SK-N-SH (cell line): Measurements from ENCODE around the gene C6. TPM values are rescaled to one million over a fixed set of nuclear protein-coding genes. Genes with fewer than 3 reads are reported as not detected.
"Not testable (repeated sequence)": the region's sequence is repeated elsewhere in the genome, so short reads cannot be mapped to it uniquely, and the experiment has no call there.

Source experiments
- CTCF ChIA-PET: fragments of 300-600, 350-600 bp; formaldehyde crosslinking; extraction: SDS; loops from one replicate; lab custom pipeline; 2021; lab: Yijun Ruan, JAX
- POLR2A ChIA-PET: fragments of 350-600 bp; sonication (Branson Sonifier 250); formaldehyde crosslinking; extraction: SDS; loops from one replicate; lab custom pipeline; 2020; ENCODE audit warnings: antibody characterized with exemption, inconsistent platforms; lab: Yijun Ruan, JAX
- DNase-seq: peaks from one replicate; pipeline ENCODE4 v3.0.0; 2012
- H2AFZ ChIP-seq: fragments of 200-600 bp; sonication (generic); 2 replicates; pipeline ENCODE4 v1.8.1; 2016; ENCODE audit warnings: antibody characterized with exemption, mild to moderate bottlenecking, low read depth
- H3F3A ChIP-seq: fragments of 200-600 bp; sonication (generic); replicated peaks from 2 replicates; pipeline ENCODE3; 2016; ENCODE audit warnings: antibody characterized with exemption, mild to moderate bottlenecking; ENCODE audit not compliant: insufficient read depth
- H3K27ac ChIP-seq, 2 experiments: fragments of 200-500 bp in 1 of 2; fragments of 200-600 bp in 1 of 2; sonication (Bioruptor generic) in 1 of 2; sonication (generic), shearing (Covaris generic) in 1 of 2; 2 replicates each; pipeline versions ENCODE4 v1.5.1 to v1.6.1; 2014 to 2016; ENCODE audit warnings: low read depth in 2 of 2, inconsistent platforms in 1 of 2, low read length in 1 of 2, mild to moderate bottlenecking in 1 of 2, mixed read lengths in 1 of 2
- H3K27me3 ChIP-seq: fragments of 200-600 bp; sonication (generic), shearing (Covaris generic); 2 replicates; pipeline ENCODE4 v1.6.1; 2016; ENCODE audit warnings: mixed run types; ENCODE audit not compliant: insufficient read depth
- H3K36me3 ChIP-seq, 2 experiments: fragments of 200-500 bp in 1 of 2; fragments of 200-600 bp in 1 of 2; sonication (Bioruptor generic) in 1 of 2; sonication (generic) in 1 of 2; replicated peaks in 1 of 2; 2 replicates each; pipeline versions ENCODE3 to v1.5.1; 2014 to 2016; ENCODE audit warnings: low read length in 1 of 2, mild to moderate bottlenecking in 1 of 2; ENCODE audit not compliant: insufficient read depth in 2 of 2, control insufficient read depth in 1 of 2
- H3K4me1 ChIP-seq, 2 experiments: fragments of 200-500 bp in 1 of 2; fragments of 200-600 bp in 1 of 2; sonication (Bioruptor generic) in 1 of 2; sonication (generic), shearing (Covaris generic) in 1 of 2; 2 replicates each; pipeline versions ENCODE4 v1.5.1 to v1.6.1; 2014 to 2016; ENCODE audit warnings: low read depth in 1 of 2, low read length in 1 of 2, mixed run types in 1 of 2; ENCODE audit not compliant: insufficient read depth in 2 of 2, control insufficient read depth in 1 of 2
- H3K4me2 ChIP-seq: fragments of 200-600 bp; sonication (generic), shearing (Covaris generic); 2 replicates; pipeline ENCODE4 v1.6.1; 2017; ENCODE audit warnings: mixed run types
- H3K4me3 ChIP-seq, 2 experiments: fragments of 200-500 bp in 1 of 2; fragments of 200-600 bp in 1 of 2; sonication (Bioruptor generic) in 1 of 2; sonication (generic), shearing (Covaris generic) in 1 of 2; 2 replicates each; pipeline versions ENCODE4 v1.5.1 to v1.8.1; 2014 to 2016; ENCODE audit warnings: low read depth in 2 of 2, inconsistent platforms in 1 of 2, low read length in 1 of 2, mild to moderate bottlenecking in 1 of 2, mixed read lengths in 1 of 2, moderate library complexity in 1 of 2
- H3K79me2 ChIP-seq: fragments of 200-600 bp; sonication (generic); 2 replicates; pipeline ENCODE4 v1.8.1; 2017; ENCODE audit warnings: mild to moderate bottlenecking; ENCODE audit not compliant: insufficient read depth
- H3K9ac ChIP-seq: fragments of 200-600 bp; sonication (generic); 2 replicates; pipeline ENCODE4 v1.6.1; 2017; ENCODE audit warnings: mixed run types
- H3K9me2 ChIP-seq: fragments of 200-600 bp; sonication (generic); 2 replicates; pipeline ENCODE4 v1.6.1; 2017; ENCODE audit warnings: mixed run types
- H3K9me3 ChIP-seq: fragments of 200-600 bp; sonication (generic); 2 replicates; pipeline ENCODE4 v1.6.1; 2017; ENCODE audit warnings: mixed run types, mild to moderate bottlenecking, moderate library complexity
- H4K20me1 ChIP-seq: fragments of 200-600 bp; sonication (generic); 2 replicates; pipeline ENCODE4 v1.6.1; 2017; ENCODE audit warnings: mild to moderate bottlenecking, mixed run types; ENCODE audit not compliant: insufficient read depth
- CHD2 ChIP-seq: fragments of 150-350 bp; IDR thresholded peaks from 2 replicates; pipeline ENCODE4 v1.6.1; 2018; ENCODE audit warnings: low read length; ENCODE audit not compliant: partially characterized antibody
- EP300 ChIP-seq, 2 experiments: IDR thresholded peaks; 2 replicates each; pipeline versions ENCODE4 v1.4.0 to v1.6.1; 2012; ENCODE audit warnings: borderline replicate concordance in 1 of 2, low read depth in 1 of 2, low read length in 1 of 2
- EZH2phosphoT487 ChIP-seq: fragments of 200-600 bp; sonication (generic); IDR thresholded peaks from 2 replicates; pipeline ENCODE4 v1.6.1; 2017; ENCODE audit warnings: low read depth, mixed run types, mild to moderate bottlenecking, antibody characterized with exemption, moderate library complexity, borderline replicate concordance
- FOXM1 ChIP-seq: IDR thresholded peaks from 2 replicates; pipeline ENCODE4 v1.4.0; 2012; ENCODE audit warnings: low read depth, mild to moderate bottlenecking
- MEF2A ChIP-seq: IDR thresholded peaks from 2 replicates; pipeline ENCODE4 v1.4.0; 2012; ENCODE audit warnings: low read depth, borderline replicate concordance
- NRF1 ChIP-seq: IDR thresholded peaks from 2 replicates; pipeline ENCODE4 v1.6.1; 2012; ENCODE audit warnings: low read depth, mild to moderate bottlenecking, low read length
- RFX5 ChIP-seq: IDR thresholded peaks from 2 replicates; pipeline ENCODE4 v1.6.1; 2012; ENCODE audit warnings: mild to moderate bottlenecking, improper control_type of control experiment, low read length
- SIN3A ChIP-seq: IDR thresholded peaks from 2 replicates; pipeline ENCODE4 v1.6.1; 2012; ENCODE audit warnings: low read depth, mild to moderate bottlenecking, low read length, moderate library complexity, borderline replicate concordance
- WGBS: methylation state at CpG from one replicate; pipeline ENCODE4 v1.1.6; 2017; ENCODE audit warnings: low lambda C conversion rate; 5-methylcytosine and 5-hydroxymethylcytosine counted together
- polyA plus RNA-seq, 3 experiments: library from polyadenylated mRNA; depleted of rRNA; stranded (reverse); fragments of >200 nt; gene quantifications; 2 replicates each; pipeline ENCODE4 v1.2.3, GENCODE V29; 2012
- TF ChIP-seq, protein P1 (sequence below): IDR thresholded peaks from 2 replicates; pipeline ENCODE4 v1.4.0; 2012; ENCODE audit warnings: low read depth
- TF ChIP-seq, protein P2 (sequence below): IDR thresholded peaks from 2 replicates; pipeline ENCODE4 v1.4.0; 2012; ENCODE audit warnings: low read depth, borderline replicate concordance
- TF ChIP-seq, protein P3 (sequence below): fragments of 150-350 bp; IDR thresholded peaks from 2 replicates; pipeline ENCODE4 v1.6.1; 2016; ENCODE audit warnings: mild to moderate bottlenecking, low read depth, low read length

C6 gene
- polyA plus RNA-seq, 1 of the 3 experiments (the other 2 are of a cell fraction), result 0.08 TPM

DNA sequence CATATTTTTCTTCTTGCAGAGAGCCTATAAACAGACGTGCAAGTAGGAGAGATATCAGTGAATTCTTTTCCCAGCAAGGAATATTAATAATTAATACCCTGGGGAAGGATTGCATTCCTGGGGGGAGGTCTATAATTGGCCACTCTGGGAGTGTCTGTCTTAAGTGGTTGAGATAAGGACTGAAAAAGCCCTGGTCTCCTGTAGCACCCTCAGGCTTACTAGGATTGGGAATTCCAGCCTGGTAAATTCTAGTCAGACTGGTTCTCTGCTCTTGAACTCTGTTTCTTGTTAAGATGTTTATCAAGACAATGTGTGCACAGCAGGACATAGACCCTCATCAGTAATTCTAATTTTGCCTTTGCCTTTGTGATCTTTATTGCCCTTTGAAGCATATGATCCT is 16.9 kb upstream of the C6 start:
- 10% methylated on average over 1 of the region's 1 CpG for WGBS
- POLR2A ChIA-PET, H3F3A ChIP-seq, H3K79me2 ChIP-seq, H3K9ac ChIP-seq, H3K4me3 ChIP-seq, H2AFZ ChIP-seq, H3K4me2 ChIP-seq, H3K27me3 ChIP-seq, H3K9me2 ChIP-seq, H3K27ac ChIP-seq, H3K36me3 ChIP-seq, H3K9me3 ChIP-seq, DNase-seq, CTCF ChIA-PET, H3K4me1 ChIP-seq, H4K20me1 ChIP-seq: not testable (repeated sequence)
- peak in 1 of 2 experiments; percentile 49; a peak in 1 of 4 replicates for TF ChIP-seq EP300 (IDR thresholded peaks at IDR 0.05; ENCODE audit: borderline replicate concordance in 1 of 2, low read depth in 1 of 2, low read length in 1 of 2)

DNA sequence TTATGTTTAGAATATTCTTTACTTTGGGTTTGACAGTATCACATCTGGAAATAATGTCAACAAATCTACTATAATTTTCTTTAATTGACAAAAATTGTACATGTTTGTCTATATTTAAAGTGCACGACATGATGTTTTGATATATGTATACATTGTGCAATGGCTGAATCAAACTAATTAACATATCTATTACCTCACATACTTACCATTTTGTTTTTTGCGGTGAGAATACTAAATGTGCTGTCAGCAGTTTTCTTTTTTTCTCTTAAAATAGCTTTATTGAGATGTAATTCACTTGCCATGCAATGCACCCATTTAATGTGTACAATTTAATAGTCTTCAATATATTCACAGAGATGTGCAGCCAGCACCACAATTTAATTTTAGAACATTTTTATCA is 10.6 kb upstream of the C6 start:
- TF ChIP-seq, protein P1, sequence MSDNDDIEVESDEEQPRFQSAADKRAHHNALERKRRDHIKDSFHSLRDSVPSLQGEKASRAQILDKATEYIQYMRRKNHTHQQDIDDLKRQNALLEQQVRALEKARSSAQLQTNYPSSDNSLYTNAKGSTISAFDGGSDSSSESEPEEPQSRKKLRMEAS, result no peak
- TF ChIP-seq, protein P2, sequence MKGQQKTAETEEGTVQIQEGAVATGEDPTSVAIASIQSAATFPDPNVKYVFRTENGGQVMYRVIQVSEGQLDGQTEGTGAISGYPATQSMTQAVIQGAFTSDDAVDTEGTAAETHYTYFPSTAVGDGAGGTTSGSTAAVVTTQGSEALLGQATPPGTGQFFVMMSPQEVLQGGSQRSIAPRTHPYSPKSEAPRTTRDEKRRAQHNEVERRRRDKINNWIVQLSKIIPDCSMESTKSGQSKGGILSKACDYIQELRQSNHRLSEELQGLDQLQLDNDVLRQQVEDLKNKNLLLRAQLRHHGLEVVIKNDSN, result no peak
- TF ChIP-seq SIN3A, result no peak
- no peak for TF ChIP-seq CHD2
- no peak for TF ChIP-seq EZH2phosphoT487
- TF ChIP-seq, protein P3, sequence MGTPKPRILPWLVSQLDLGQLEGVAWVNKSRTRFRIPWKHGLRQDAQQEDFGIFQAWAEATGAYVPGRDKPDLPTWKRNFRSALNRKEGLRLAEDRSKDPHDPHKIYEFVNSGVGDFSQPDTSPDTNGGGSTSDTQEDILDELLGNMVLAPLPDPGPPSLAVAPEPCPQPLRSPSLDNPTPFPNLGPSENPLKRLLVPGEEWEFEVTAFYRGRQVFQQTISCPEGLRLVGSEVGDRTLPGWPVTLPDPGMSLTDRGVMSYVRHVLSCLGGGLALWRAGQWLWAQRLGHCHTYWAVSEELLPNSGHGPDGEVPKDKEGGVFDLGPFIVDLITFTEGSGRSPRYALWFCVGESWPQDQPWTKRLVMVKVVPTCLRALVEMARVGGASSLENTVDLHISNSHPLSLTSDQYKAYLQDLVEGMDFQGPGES, result no peak
- no peak for TF ChIP-seq NRF1
- TF ChIP-seq FOXM1, result no peak
- TF ChIP-seq MEF2A, result no peak
- no peak for TF ChIP-seq RFX5
- Histone ChIP-seq H3K9me2 (no peaks in the 10 kb centered on the region), H4K20me1 (no peaks in the 10 kb centered on the region), H3K79me2 (no peaks in the 10 kb centered on the region), H2AFZ (no peak overlapping the region), H3K27ac (no peak overlapping the region), H3K4me1 (no peaks in the 10 kb centered on the region; a peak in 1 of 4 replicates), H3K4me3 (no peak overlapping the region), H3K9me3 (no peaks in the 10 kb centered on the region), H3K9ac (no peak overlapping the region), H3K36me3 (no peaks in the 10 kb centered on the region), H3K4me2 (no peak overlapping the region), H3K27me3 (no peaks in the 10 kb centered on the region), H3F3A (no peaks in the 10 kb centered on the region)
- CTCF ChIA-PET, result no interaction called here
- WGBS, result 74% methylated on average over 2 of the region's 2 CpGs
- DNase-seq, result no peak
- POLR2A ChIA-PET, result no interaction called here
